ENCODE measurements around the gene RAB32.

Gene RAB32

GRCh38 chr6:146574211-146574610 is 30.6 kb downstream of the RAB32 start:
- H3K4me3 Mint-ChIP-seq: no peak overlapping the region

GRCh38 chr6:146578054-146578453 is 34.4 kb downstream of the RAB32 start:
- TF ChIP-seq CTCF (IDR thresholded peaks at IDR 0.05): no peak
- Mint-ChIP-seq H3K4me1 (no peaks in the 10 kb centered on the region), H3K27me3 (ENCODE audit: low read depth, poor library complexity) (no peaks in the 10 kb centered on the region), H3K27ac (no peak overlapping the region), H3K4me3 (no peak overlapping the region), H3K9me3 (peaks cover 11% of the 10 kb centered on the region), H3K36me3 (ENCODE audit: low read depth) (no peaks in the 10 kb centered on the region)
- no peak for DNase-seq

More at GRCh38 chr6:146574211-146574610, 30.6 kb downstream of the RAB32 start:
- Mint-ChIP-seq H3K4me1 (no peaks in the 10 kb centered on the region), H3K27ac (no peak overlapping the region), H3K36me3 (ENCODE audit: low read depth) (no peaks in the 10 kb centered on the region), H3K27me3 (ENCODE audit: low read depth, poor library complexity) (no peaks in the 10 kb centered on the region), H3K9me3 (peaks cover 11% of the 10 kb centered on the region)
- TF ChIP-seq CTCF (IDR thresholded peaks at IDR 0.05): no peak
- no peak for DNase-seq

- Mint-ChIP-seq H3K36me3 (ENCODE audit: low read depth) (no peaks in the 10 kb centered on the region), H3K9me3 (no peaks in the 10 kb centered on the region)
These were observed 38.3 kb downstream of the RAB32 start for GRCh38 chr6:146581968-146582367.

GRCh38 chr6:146582857-146583256 is 39.2 kb downstream of the RAB32 start:
- no peak for TF ChIP-seq CTCF (IDR thresholded peaks at IDR 0.05)
- no peaks in the 10 kb centered on the region for H3K4me1 Mint-ChIP-seq
- no peak overlapping the region for H3K4me3 Mint-ChIP-seq
- no peak overlapping the region for H3K27ac Mint-ChIP-seq
- no peaks in the 10 kb centered on the region for H3K36me3 Mint-ChIP-seq (ENCODE audit: low read depth)
- H3K9me3 Mint-ChIP-seq: no peaks in the 10 kb centered on the region
- no peaks in the 10 kb centered on the region for H3K27me3 Mint-ChIP-seq (ENCODE audit: low read depth, poor library complexity)
- DNase-seq: no peak

More at GRCh38 chr6:146581968-146582367, 38.3 kb downstream of the RAB32 start:
- TF ChIP-seq CTCF (IDR thresholded peaks at IDR 0.05): no peak
- no peaks in the 10 kb centered on the region for H3K4me1 Mint-ChIP-seq
- H3K4me3 Mint-ChIP-seq: no peak overlapping the region
- H3K27me3 Mint-ChIP-seq (ENCODE audit: low read depth, poor library complexity): no peaks in the 10 kb centered on the region
- no peak overlapping the region for H3K27ac Mint-ChIP-seq
- DNase-seq: no peak

GRCh38 chr6:146583966-146584365 is 40.3 kb downstream of the RAB32 start:
- no peak overlapping the region for H3K27ac Mint-ChIP-seq
- no peaks in the 10 kb centered on the region for H3K9me3 Mint-ChIP-seq
- no peaks in the 10 kb centered on the region for H3K36me3 Mint-ChIP-seq (ENCODE audit: low read depth)
- no peak overlapping the region for H3K4me3 Mint-ChIP-seq
- no peak for DNase-seq
- no peaks in the 10 kb centered on the region for H3K4me1 Mint-ChIP-seq
- no peaks in the 10 kb centered on the region for H3K27me3 Mint-ChIP-seq (ENCODE audit: low read depth, poor library complexity)
- no peak for TF ChIP-seq CTCF (IDR thresholded peaks at IDR 0.05)

- no peak for TF ChIP-seq CTCF (IDR thresholded peaks at IDR 0.05)
- no peaks in the 10 kb centered on the region for H3K4me1 Mint-ChIP-seq
- no peak overlapping the region for H3K4me3 Mint-ChIP-seq
- H3K9me3 Mint-ChIP-seq: no peaks in the 10 kb centered on the region
- H3K27me3 Mint-ChIP-seq (ENCODE audit: low read depth, poor library complexity): no peaks in the 10 kb centered on the region
- no peaks in the 10 kb centered on the region for H3K36me3 Mint-ChIP-seq (ENCODE audit: low read depth)
- DNase-seq: no peak
- H3K27ac Mint-ChIP-seq: no peak overlapping the region
These were observed 43.8 kb downstream of the RAB32 start for GRCh38 chr6:146587459-146587858.
